Kidney epithelial cell (primary cell): ENCODE results near the gene RRP9. TPM values are rescaled to one million over a fixed set of nuclear protein-coding genes. Genes with fewer than 3 reads are reported as not detected.

Experiments used
- DNase-seq: peaks from one replicate; pipeline ENCODE4 v3.0.0-alpha.2; 2010; ENCODE audit warnings: low read depth
- H3K27me3 ChIP-seq: 2 replicates; pipeline ENCODE4 v1.6.0; 2011; ENCODE audit warnings: low read length; ENCODE audit not compliant: control insufficient read depth, insufficient read depth
- H3K36me3 ChIP-seq: 2 replicates; pipeline ENCODE4 v1.5.1; 2011; ENCODE audit warnings: low read length; ENCODE audit not compliant: control insufficient read depth, insufficient read depth
- H3K4me3 ChIP-seq: 2 replicates; pipeline ENCODE4 v1.5.1; 2011; ENCODE audit warnings: low read depth, mild to moderate bottlenecking, control low read depth, low read length
- CTCF ChIP-seq: IDR thresholded peaks from 2 replicates; pipeline ENCODE4 v1.5.1; 2011; ENCODE audit warnings: mild to moderate bottlenecking, moderate library complexity, low read length, control low read depth, inconsistent platforms; ENCODE audit not compliant: insufficient read depth, poor library complexity, severe bottlenecking
- total RNA-seq: library from RNA; depleted of rRNA; stranded (reverse); fragments of >200 nt; gene quantifications from 2 replicates; pipeline ENCODE4 v1.2.3, GENCODE V29; 2015

The RRP9 gene
- total RNA-seq, 1 donor from 2014 or later, result 43.2 TPM

GRCh38 chr3:51954713-51955112, 13.0 kb upstream of the RRP9 start:
- no peak for TF ChIP-seq CTCF
- DNase-seq, result no peak
- H3K36me3 ChIP-seq, result peaks cover under 1% of the 10 kb centered on the region
- peaks cover 11% of the 10 kb centered on the region for H3K27me3 ChIP-seq
- no peak overlapping the region for H3K4me3 ChIP-seq

- TF ChIP-seq CTCF, result no peak
These were observed 12.4 kb upstream of the RRP9 start for GRCh38 chr3:51954105-51954504.

GRCh38 chr3:51953445-51953844, 11.7 kb upstream of the RRP9 start:
- H3K27me3 ChIP-seq, result peaks cover 11% of the 10 kb centered on the region
- DNase-seq, result no peak
- no peak overlapping the region for H3K4me3 ChIP-seq
- TF ChIP-seq CTCF, result no peak
- no peaks in the 10 kb centered on the region for H3K36me3 ChIP-seq

More at GRCh38 chr3:51954105-51954504, 12.4 kb upstream of the RRP9 start:
- Histone ChIP-seq H3K36me3 (no peaks in the 10 kb centered on the region), H3K27me3 (peaks cover 11% of the 10 kb centered on the region), H3K4me3 (no peak overlapping the region)
- no peak for DNase-seq

- no peak for DNase-seq
- TF ChIP-seq CTCF, result no peak
- H3K27me3 ChIP-seq, result peaks cover 11% of the 10 kb centered on the region
- H3K4me3 ChIP-seq, result no peak overlapping the region
- H3K36me3 ChIP-seq, result no peaks in the 10 kb centered on the region
These were observed 9.2 kb upstream of the RRP9 start for GRCh38 chr3:51950899-51951298.

- DNase-seq, result no peak
- no peaks in the 10 kb centered on the region for H3K36me3 ChIP-seq
- no peak overlapping the region for H3K4me3 ChIP-seq
- TF ChIP-seq CTCF, result no peak
- peaks cover 4% of the 10 kb centered on the region for H3K27me3 ChIP-seq
These were observed 7.4 kb upstream of the RRP9 start for GRCh38 chr3:51949121-51949520.

- no peak for DNase-seq
- Histone ChIP-seq H3K4me3 (no peak overlapping the region), H3K36me3 (no peaks in the 10 kb centered on the region), H3K27me3 (no peaks in the 10 kb centered on the region)
- no peak for TF ChIP-seq CTCF
These were observed 6.4 kb upstream of the RRP9 start for GRCh38 chr3:51948016-51948580.
